Endothelial cell of umbilical vein (primary cell): ENCODE results near the gene MAPK8. TPM values are rescaled to one million over a fixed set of nuclear protein-coding genes. Genes with fewer than 3 reads are reported as not detected.

Experiments used
- BruUV-seq: library from RNA; stranded (reverse); fragments of 400-500 nt; replicated peaks from 2 replicates; lab custom pipeline; 2021; lab: Mats Ljungman, UMichigan
- CTCF ChIA-PET: fragments of 300-600, 350-600 bp; sonication (Branson Sonifier 250); formaldehyde crosslinking; loops from one replicate; lab custom pipeline; 2021; ENCODE audit warnings: antibody characterized with exemption, inconsistent platforms; lab: Charles Lee
- POLR2A ChIA-PET: fragments of 300-600, 350-600 bp; sonication (Branson Sonifier 250); formaldehyde crosslinking; loops from one replicate; lab custom pipeline; 2021; ENCODE audit warnings: antibody characterized with exemption, inconsistent platforms; lab: Charles Lee
- DNase-seq: peaks from one replicate; pipeline ENCODE4 v3.0.0-alpha.2; 2011; ENCODE audit warnings: low read depth, low spot score
- FAIRE-seq: peaks from 2 replicates; lab custom pipeline; 2011; peaks lifted over from hg19 to GRCh38; lab: Jason Lieb, UNC
- H2AFZ ChIP-seq: 2 replicates; pipeline ENCODE4 v1.6.0; 2012; ENCODE audit warnings: low read depth, low read length, control low read depth, inconsistent platforms
- H3K27ac ChIP-seq: 2 replicates; pipeline ENCODE4 v1.5.1; 2011; ENCODE audit warnings: low read depth, mild to moderate bottlenecking, control low read depth, low read length, moderate library complexity; ENCODE audit not compliant: insufficient read depth
- H3K27me3 ChIP-seq, 2 experiments: 2 replicates each; pipeline versions ENCODE4 v1.6.0 to v1.6.1; 2011; ENCODE audit warnings: low read length in 2 of 2, mixed read lengths in 1 of 2; ENCODE audit not compliant: control insufficient read depth in 2 of 2, insufficient read depth in 2 of 2
- H3K36me3 ChIP-seq, 2 experiments: 2 replicates in 1 of 2; 3 replicates in 1 of 2; pipeline ENCODE4 v1.5.1; 2011; ENCODE audit warnings: low read length in 2 of 2, mild to moderate bottlenecking in 1 of 2, moderate library complexity in 1 of 2; ENCODE audit not compliant: control insufficient read depth in 2 of 2, insufficient read depth in 2 of 2; ENCODE audit errors: extremely low read depth in 1 of 2
- H3K4me1 ChIP-seq: 3 replicates; pipeline ENCODE4 v1.5.1; 2011; ENCODE audit warnings: mild to moderate bottlenecking, low read length; ENCODE audit not compliant: control insufficient read depth, insufficient read depth; ENCODE audit errors: extremely low read depth
- H3K4me2 ChIP-seq: 2 replicates; pipeline ENCODE4 v1.6.1; 2011; ENCODE audit warnings: low read length, control low read depth, mixed read lengths; ENCODE audit not compliant: insufficient read depth
- H3K4me3 ChIP-seq, 3 experiments: fragments of 200-600 bp in 1 of 3; sonication (generic), shearing (Covaris generic) in 1 of 3; replicated peaks in 1 of 3; 2 replicates each; pipeline ENCODE4 v1.5.1; 2011 to 2016; ENCODE audit warnings: control low read depth in 3 of 3, low read length in 3 of 3, mild to moderate bottlenecking in 2 of 3, inconsistent platforms in 1 of 3, low read depth in 1 of 3, moderate library complexity in 1 of 3; ENCODE audit not compliant: insufficient read depth in 1 of 3
- H3K79me2 ChIP-seq: 2 replicates; pipeline ENCODE4 v1.6.0; 2012; ENCODE audit warnings: low read length, inconsistent platforms; ENCODE audit not compliant: control insufficient read depth, insufficient read depth
- H3K9ac ChIP-seq: replicated peaks from 2 replicates; pipeline ENCODE3; 2011; ENCODE audit warnings: low read length, control low read depth; ENCODE audit not compliant: insufficient read depth; ENCODE audit errors: extremely low read depth
- H3K9me1 ChIP-seq: replicated peaks from 3 replicates; pipeline ENCODE4 v1.6.0; 2011; ENCODE audit warnings: mild to moderate bottlenecking, low read length; ENCODE audit not compliant: control insufficient read depth, insufficient read depth; ENCODE audit errors: extremely low read depth
- H3K9me3 ChIP-seq: replicated peaks from 2 replicates; pipeline ENCODE4 v1.5.1; 2012; ENCODE audit warnings: low read length, inconsistent platforms; ENCODE audit not compliant: control insufficient read depth, insufficient read depth
- H4K20me1 ChIP-seq: replicated peaks from 2 replicates; pipeline ENCODE3; 2011; ENCODE audit warnings: mild to moderate bottlenecking, low read length; ENCODE audit not compliant: control insufficient read depth, insufficient read depth; ENCODE audit errors: extremely low read depth
- EZH2 ChIP-seq: IDR thresholded peaks from 2 replicates; pipeline ENCODE4 v1.6.1; 2012; ENCODE audit warnings: borderline replicate concordance, low read depth, mild to moderate bottlenecking, moderate library complexity, low read length, inconsistent platforms; ENCODE audit not compliant: severe bottlenecking
- FOS ChIP-seq: IDR thresholded peaks from 2 replicates; pipeline ENCODE4 v1.6.1; 2011; ENCODE audit warnings: mild to moderate bottlenecking, low read length, moderate library complexity, borderline replicate concordance; ENCODE audit not compliant: insufficient read depth
- GATA2 ChIP-seq: IDR thresholded peaks from 2 replicates; pipeline ENCODE4 v1.7.0; 2011; ENCODE audit warnings: low read depth, mild to moderate bottlenecking, moderate library complexity, mixed read lengths, low read length; ENCODE audit not compliant: insufficient read length, insufficient read depth
- JUN ChIP-seq: IDR thresholded peaks from 2 replicates; pipeline ENCODE4 v1.6.1; 2011; ENCODE audit warnings: borderline replicate concordance, low read depth; ENCODE audit not compliant: insufficient read length, insufficient read depth
- MYC ChIP-seq: IDR thresholded peaks from one replicate; pipeline ENCODE4 v1.6.1; 2011; ENCODE audit warnings: mild to moderate bottlenecking, low read depth, low read length
- POLR2A ChIP-seq: IDR thresholded peaks from 2 replicates; pipeline ENCODE4 v1.6.1; 2012; ENCODE audit warnings: low read depth, mild to moderate bottlenecking, control low read depth, low read length
- POLR2AphosphoS5 ChIP-seq: IDR thresholded peaks from 2 replicates; pipeline ENCODE4 v1.6.1; 2012; ENCODE audit warnings: low read depth, mild to moderate bottlenecking, control low read depth, low read length, moderate library complexity; ENCODE audit not compliant: insufficient read depth
- dilution Hi-C: fragments of 300-500 bp; cut with MboI; formaldehyde crosslinking; loops from one replicate; pipeline ENCODE4 v1.15.0; 2019; ENCODE audit warnings: low sequenced_read_pairs; ENCODE audit not compliant: extremely low pct_ligation_motif_present
- intact Hi-C: fragments of 100-400 bp; cut with micrococcal nuclease; formaldehyde crosslinking; loops from one replicate; pipeline ENCODE4 v1.10.0; 2022
- polyA plus RNA-seq, 4 experiments: library from polyadenylated mRNA; depleted of rRNA in 3 of 4; stranded (reverse) in 3 of 4; unstranded in 1 of 4; fragments of >200 nt; gene quantifications; 2 replicates each; pipeline versions ENCODE4 v1.2.1 to v1.2.3, GENCODE V29; 2011 to 2012; ENCODE audit warnings: missing spikeins in 1 of 4
- total RNA-seq: library from RNA; stranded (reverse); gene quantifications from 2 replicates; pipeline ENCODE4 v1.2.3, GENCODE V29; 2021
- TF ChIP-seq, protein P1 (sequence below): IDR thresholded peaks from 2 replicates; pipeline ENCODE4 v1.6.1; 2011; ENCODE audit not compliant: insufficient read depth, insufficient read length
- TF ChIP-seq, protein P2 (sequence below), 2 donors: IDR thresholded peaks; 1 replicate in 1 of 2; 2 replicates in 1 of 2; pipeline ENCODE4 v1.5.1; 2011; ENCODE audit warnings: low read length in 2 of 2, mild to moderate bottlenecking in 2 of 2, moderate library complexity in 2 of 2, control low read depth in 1 of 2, inconsistent platforms in 1 of 2, low read depth in 1 of 2; ENCODE audit not compliant: insufficient read depth in 1 of 2; ENCODE audit errors: extremely low read depth in 1 of 2

MAPK8 gene
- total and polyA plus RNA-seq, 2 donors (not counting 3 experiments of a cell fraction or from before 2014, with no cell fraction given): 25.3 to 56.2 TPM

DNA sequence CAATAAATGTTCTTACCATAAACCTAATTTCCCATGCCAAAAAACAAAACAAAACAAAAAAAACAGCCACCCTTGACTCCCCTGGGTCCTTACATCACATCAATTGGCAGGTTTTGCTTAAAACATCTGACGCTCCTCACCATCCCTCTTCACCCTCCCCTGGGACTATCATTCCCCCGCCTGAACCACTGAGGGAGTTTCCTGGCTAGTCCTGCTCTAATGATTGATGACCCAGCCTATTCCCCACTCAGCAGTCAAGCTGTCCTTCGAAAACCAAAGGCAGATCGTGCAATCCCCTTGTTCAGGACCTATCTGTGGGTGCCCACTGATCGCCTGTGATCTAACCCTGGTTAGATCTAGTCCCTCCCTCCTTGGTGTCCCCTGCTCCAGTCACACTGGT is 20.8 kb upstream of the MAPK8 start:
- Histone ChIP-seq H3K9me3 (no peaks in the 10 kb centered on the region), H3K79me2 (no peaks in the 10 kb centered on the region), H3K27ac (no peak overlapping the region), H4K20me1 (no peaks in the 10 kb centered on the region), H3K9me1 (no peaks in the 10 kb centered on the region), H3K4me1 (no peaks in the 10 kb centered on the region), H3K27me3 (peaks cover 5 to 8% of the 10 kb centered on the region in 2 experiments), H3K4me3 (no peak overlapping the region), H3K9ac (no peak overlapping the region), H3K36me3 (no peaks in the 10 kb centered on the region), H3K4me2 (no peak overlapping the region), H2AFZ (no peak overlapping the region)
- BruUV-seq: no TSS peak
- CTCF ChIA-PET: interaction anchor here (1.3 kb wide), 1 partner anchor 71 kb away, joined by 3 read pairs; no protein-coding TSS in a partner anchor
- no peak for TF ChIP-seq JUN
- TF ChIP-seq POLR2AphosphoS5: no peak
- TF ChIP-seq, protein P1, sequence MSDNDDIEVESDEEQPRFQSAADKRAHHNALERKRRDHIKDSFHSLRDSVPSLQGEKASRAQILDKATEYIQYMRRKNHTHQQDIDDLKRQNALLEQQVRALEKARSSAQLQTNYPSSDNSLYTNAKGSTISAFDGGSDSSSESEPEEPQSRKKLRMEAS: no peak
- TF ChIP-seq GATA2: no peak
- no peak for TF ChIP-seq FOS
- no peak for TF ChIP-seq MYC
- no peak for TF ChIP-seq EZH2
- no peak for TF ChIP-seq POLR2A
- TF ChIP-seq, protein P2, sequence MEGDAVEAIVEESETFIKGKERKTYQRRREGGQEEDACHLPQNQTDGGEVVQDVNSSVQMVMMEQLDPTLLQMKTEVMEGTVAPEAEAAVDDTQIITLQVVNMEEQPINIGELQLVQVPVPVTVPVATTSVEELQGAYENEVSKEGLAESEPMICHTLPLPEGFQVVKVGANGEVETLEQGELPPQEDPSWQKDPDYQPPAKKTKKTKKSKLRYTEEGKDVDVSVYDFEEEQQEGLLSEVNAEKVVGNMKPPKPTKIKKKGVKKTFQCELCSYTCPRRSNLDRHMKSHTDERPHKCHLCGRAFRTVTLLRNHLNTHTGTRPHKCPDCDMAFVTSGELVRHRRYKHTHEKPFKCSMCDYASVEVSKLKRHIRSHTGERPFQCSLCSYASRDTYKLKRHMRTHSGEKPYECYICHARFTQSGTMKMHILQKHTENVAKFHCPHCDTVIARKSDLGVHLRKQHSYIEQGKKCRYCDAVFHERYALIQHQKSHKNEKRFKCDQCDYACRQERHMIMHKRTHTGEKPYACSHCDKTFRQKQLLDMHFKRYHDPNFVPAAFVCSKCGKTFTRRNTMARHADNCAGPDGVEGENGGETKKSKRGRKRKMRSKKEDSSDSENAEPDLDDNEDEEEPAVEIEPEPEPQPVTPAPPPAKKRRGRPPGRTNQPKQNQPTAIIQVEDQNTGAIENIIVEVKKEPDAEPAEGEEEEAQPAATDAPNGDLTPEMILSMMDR (IDR thresholded peaks at IDR 0.05; ENCODE audit: extremely low read depth in 1 of 2, insufficient read depth in 1 of 2, low read depth in 1 of 2, low read length in 2 of 2): no peak
- POLR2A ChIA-PET: no interaction called here
- no peak for FAIRE-seq
- dilution Hi-C loops (no loop called here), intact Hi-C loops (no loop called here)
- DNase-seq: no peak
